Measurements from ENCODE around the gene C17orf113. TPM values are rescaled to one million over a fixed set of nuclear protein-coding genes. Genes with fewer than 3 reads are reported as not detected.

The C17orf113 gene
- total and polyA plus RNA-seq, 2 of the 13 experiments (the other 11 are each of a cell fraction or from before 2014, with no cell fraction given), result 0.87 to 1.1 TPM

- TF ChIP-seq ZBTB39 (CRISPR knock-in tag; IDR thresholded peaks at IDR 0.05), result no peak
- peak; percentile 98 for TF ChIP-seq SP5 (CRISPR knock-in tag; IDR thresholded peaks at IDR 0.05; ENCODE audit: borderline replicate concordance, low read depth)
- TF ChIP-seq JUNB (CRISPR knock-in tag; IDR thresholded peaks at IDR 0.05; ENCODE audit: borderline replicate concordance), result no peak
- no peak for TF ChIP-seq DMTF1 (CRISPR knock-in tag; IDR thresholded peaks at IDR 0.05)
- 0 out of 2 replicates have a peak, but pooled peaks have one; percentile 36 for TF ChIP-seq ZNF737 (CRISPR knock-in tag; IDR thresholded peaks at IDR 0.05; ENCODE audit: borderline replicate concordance)
- TF ChIP-seq HNRNPK (IDR thresholded peaks at IDR 0.05; ENCODE audit: low read depth, low read length, poor library complexity, severe bottlenecking), result peak; percentile 85
- TF ChIP-seq ZFP36L1 (CRISPR knock-in tag; IDR thresholded peaks at IDR 0.05), result no peak
- 0 out of 2 replicates have a peak, but pooled peaks have one; percentile 36 for TF ChIP-seq ZNF674 (CRISPR knock-in tag; IDR thresholded peaks at IDR 0.05; ENCODE audit: low read depth)
- 0 out of 2 replicates have a peak, but pooled peaks have one; percentile 31 for TF ChIP-seq ZNF788 (CRISPR knock-in tag; IDR thresholded peaks at IDR 0.05; ENCODE audit: borderline replicate concordance)
- peak; percentile 7; the same call in 1 of the 2 replicates for TF ChIP-seq NR2F6 (IDR thresholded peaks at IDR 0.05)
- TF ChIP-seq NR2F6 (CRISPR knock-in tag; IDR thresholded peaks at IDR 0.05), result peak; percentile 34; the same call in 1 of the 2 replicates
- peak; percentile 60 for TF ChIP-seq PAXIP1 (CRISPR knock-in tag; conservative IDR thresholded peaks at IDR 0.05)
- TF ChIP-seq ZNF225 (CRISPR knock-in tag; IDR thresholded peaks at IDR 0.05), result 0 out of 2 replicates have a peak, but pooled peaks have one; percentile 24
- TF ChIP-seq ZNF292 (CRISPR knock-in tag; IDR thresholded peaks at IDR 0.05; ENCODE audit: borderline replicate concordance, low read depth), result no peak; the same call in none of the 2 replicates
- no peak for TF ChIP-seq NONO (IDR thresholded peaks at IDR 0.05)
- TF ChIP-seq NONO (CRISPR knock-in tag; conservative IDR thresholded peaks at IDR 0.05), result 0 out of 2 replicates have a peak, but pooled peaks have one; percentile 53
- 0 out of 2 replicates have a peak, but pooled peaks have one; percentile 39 for TF ChIP-seq TGIF2 (CRISPR knock-in tag; IDR thresholded peaks at IDR 0.05)
Measured at GRCh38 chr17:42087736-42088705, 37.6 kb upstream of the C17orf113 start (continued).

Data from HepG2 (cell line).